Caco-2 (cell line): ENCODE data around the gene USHBP1. TPM values are rescaled to one million over a fixed set of nuclear protein-coding genes. Genes with fewer than 3 reads are reported as not detected.

Experiments
- Bru-seq: library from RNA; stranded (reverse); fragments of 400-500 nt; gene quantifications from one replicate; lab custom pipeline; 2021; lab: Mats Ljungman, UMichigan
- BruChase-seq, 2 experiments: library from RNA; stranded (reverse); fragments of 400-500 nt; gene quantifications; one replicate each; lab custom pipeline; 2021; lab: Mats Ljungman, UMichigan
- BruUV-seq: library from RNA; stranded (reverse); fragments of 400-500 nt; replicated peaks from 2 replicates; lab custom pipeline; 2021; lab: Mats Ljungman, UMichigan
- CTCF ChIA-PET: fragments of 300-600 bp; sonication (Branson Sonifier 250); formaldehyde crosslinking; loops from one replicate; lab custom pipeline; 2022; ENCODE audit warnings: antibody characterized with exemption; lab: Charles Lee
- POLR2A ChIA-PET: fragments of 300-600 bp; sonication (Branson Sonifier 250); formaldehyde crosslinking; loops from one replicate; lab custom pipeline; 2022; ENCODE audit warnings: antibody characterized with exemption; lab: Charles Lee
- DNase-seq, 2 experiments: peaks; one replicate each; pipeline versions ENCODE4 v3.0.0 to v3.0.0-alpha.2; 2020 to 2022
- H3K27me3 ChIP-seq: replicated peaks from 2 replicates; pipeline ENCODE4 v1.6.0; 2011; ENCODE audit warnings: low read length; ENCODE audit not compliant: control insufficient read depth, insufficient read depth
- H3K36me3 ChIP-seq: 2 replicates; pipeline ENCODE4 v1.5.1; 2011; ENCODE audit warnings: low read length; ENCODE audit not compliant: control insufficient read depth, insufficient read depth
- H3K4me1 ChIP-seq: fragments of 250-450 bp; sonication (Bioruptor Pico); 2 replicates; pipeline ENCODE4 v1.5.1; 2020; ENCODE audit warnings: mild to moderate bottlenecking
- H3K4me3 ChIP-seq: 2 replicates; pipeline ENCODE4 v1.5.1; 2011; ENCODE audit warnings: low read depth, mild to moderate bottlenecking, control low read depth, low read length
- H3K9me3 ChIP-seq: fragments of 250-450 bp; sonication (Bioruptor Pico); 2 replicates; pipeline ENCODE4 v1.5.1; 2020; ENCODE audit warnings: mild to moderate bottlenecking, moderate library complexity
- H3K27ac Mint-ChIP-seq: one replicate; pipeline ENCODE4 v1.8.0; 2022; ENCODE audit warnings: mixed read lengths; ENCODE audit not compliant: unreplicated experiment
- H3K27me3 Mint-ChIP-seq: one replicate; pipeline ENCODE4 v1.8.0; 2022; ENCODE audit warnings: mixed read lengths; ENCODE audit not compliant: insufficient read depth, unreplicated experiment
- H3K36me3 Mint-ChIP-seq: one replicate; pipeline ENCODE4 v1.8.0; 2022; ENCODE audit warnings: mild to moderate bottlenecking, mixed read lengths; ENCODE audit not compliant: insufficient read depth, unreplicated experiment
- H3K4me1 Mint-ChIP-seq: one replicate; pipeline ENCODE4 v1.8.0; 2022; ENCODE audit warnings: low read depth, mixed read lengths; ENCODE audit not compliant: unreplicated experiment
- H3K4me3 Mint-ChIP-seq: one replicate; pipeline ENCODE4 v1.8.0; 2022; ENCODE audit warnings: mild to moderate bottlenecking, moderate library complexity, mixed read lengths; ENCODE audit not compliant: unreplicated experiment
- H3K9me3 Mint-ChIP-seq: one replicate; pipeline ENCODE4 v1.8.0; 2022; ENCODE audit warnings: mixed read lengths; ENCODE audit not compliant: unreplicated experiment
- intact Hi-C: fragments of 100-400 bp; cut with micrococcal nuclease; formaldehyde crosslinking; loops from one replicate; pipeline ENCODE4 v1.10.0; 2022; ENCODE audit not compliant: unreplicated experiment
- long read RNA-seq: library from polyadenylated mRNA; stranded (forward); transcript quantifications from one replicate; pipeline ENCODE4 v2.0.0, GENCODE V29; 2022
- total RNA-seq: library from RNA; stranded (reverse); gene quantifications from 2 replicates; pipeline ENCODE4 v1.2.3, GENCODE V29; 2022
- TF ChIP-seq, protein P1 (sequence below), 2 experiments: fragments of 200-600 bp in 1 of 2; IDR thresholded peaks; 1 replicate in 1 of 2; 2 replicates in 1 of 2; pipeline versions ENCODE4 v1.5.1 to v1.8.0; 2011 to 2022; ENCODE audit warnings: antibody characterized with exemption in 1 of 2, control low read depth in 1 of 2, inconsistent platforms in 1 of 2, low read depth in 1 of 2, low read length in 1 of 2, mild to moderate bottlenecking in 1 of 2, moderate library complexity in 1 of 2; ENCODE audit not compliant: insufficient read depth in 1 of 2, severe bottlenecking in 1 of 2, unreplicated experiment in 1 of 2

The USHBP1 gene, protein sequence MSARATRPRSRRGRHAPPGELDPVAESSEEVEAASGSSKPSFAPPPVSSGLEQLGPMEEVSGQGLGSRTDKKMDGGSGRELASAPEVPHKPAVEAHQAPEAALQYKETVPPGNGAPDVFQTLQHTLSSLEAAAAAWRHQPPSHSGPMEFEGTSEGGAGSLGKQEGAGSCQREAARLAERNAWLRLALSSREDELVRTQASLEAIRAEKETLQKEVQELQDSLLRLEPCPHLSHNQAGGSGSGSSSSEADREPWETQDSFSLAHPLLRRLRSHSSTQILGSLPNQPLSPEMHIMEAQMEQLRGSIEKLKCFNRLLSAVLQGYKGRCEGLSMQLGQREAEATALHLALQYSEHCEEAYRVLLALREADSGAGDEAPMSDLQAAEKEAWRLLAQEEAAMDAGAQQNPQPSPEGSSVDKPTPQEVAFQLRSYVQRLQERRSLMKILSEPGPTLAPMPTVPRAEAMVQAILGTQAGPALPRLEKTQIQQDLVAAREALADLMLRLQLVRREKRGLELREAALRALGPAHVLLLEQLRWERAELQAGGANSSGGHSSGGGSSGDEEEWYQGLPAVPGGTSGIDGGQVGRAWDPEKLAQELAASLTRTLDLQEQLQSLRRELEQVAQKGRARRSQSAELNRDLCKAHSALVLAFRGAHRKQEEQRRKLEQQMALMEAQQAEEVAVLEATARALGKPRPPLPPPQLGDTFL
- total RNA-seq (not detected in 2 replicates), Bru-seq, nascent RNA (not detected), BruChase-seq, experiment 1, labeled RNA remaining after a 2-hour chase (not detected), BruChase-seq, experiment 2, labeled RNA remaining after a 6-hour chase (percentile 8 among the genes with signal in this experiment)
- long read RNA-seq, partial matches to known transcripts = 0 of 2 reads
- long read RNA-seq, other reads (novel, unspliced or antisense) = 2 of 2 reads

DNA sequence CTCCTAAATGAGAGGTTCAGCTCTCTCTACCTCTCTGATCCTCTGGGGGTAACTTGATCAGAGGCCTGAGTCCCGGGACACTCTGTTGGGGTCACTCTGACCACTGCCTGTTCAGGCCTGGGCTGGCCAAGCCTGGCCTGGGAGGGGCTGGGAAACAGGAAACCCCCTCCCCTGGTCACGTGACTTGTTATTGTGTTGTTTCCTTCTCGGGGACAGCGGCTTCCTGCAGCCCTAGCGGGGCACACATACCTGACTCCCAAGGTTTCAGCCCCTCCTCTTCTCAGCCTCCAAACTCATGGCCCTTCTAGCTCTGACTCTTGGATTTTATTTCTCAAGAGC is at the start of gene USHBP1:
Gene USHBP1, minus strand, starts transcription at position 105 of the 339 bp plus-strand sequence. CDS start 446 bp downstream, outside the sequence.
- ChIA-PET CTCF (interaction anchor here (1.1 kb wide), 1 partner anchor 29 kb away, joined by 3 read pairs; no protein-coding TSS in a partner anchor), POLR2A (interaction anchor here (0.6 kb wide), 1 partner anchor 20 kb away, joined by 3 read pairs; no protein-coding TSS in a partner anchor)

DNA sequence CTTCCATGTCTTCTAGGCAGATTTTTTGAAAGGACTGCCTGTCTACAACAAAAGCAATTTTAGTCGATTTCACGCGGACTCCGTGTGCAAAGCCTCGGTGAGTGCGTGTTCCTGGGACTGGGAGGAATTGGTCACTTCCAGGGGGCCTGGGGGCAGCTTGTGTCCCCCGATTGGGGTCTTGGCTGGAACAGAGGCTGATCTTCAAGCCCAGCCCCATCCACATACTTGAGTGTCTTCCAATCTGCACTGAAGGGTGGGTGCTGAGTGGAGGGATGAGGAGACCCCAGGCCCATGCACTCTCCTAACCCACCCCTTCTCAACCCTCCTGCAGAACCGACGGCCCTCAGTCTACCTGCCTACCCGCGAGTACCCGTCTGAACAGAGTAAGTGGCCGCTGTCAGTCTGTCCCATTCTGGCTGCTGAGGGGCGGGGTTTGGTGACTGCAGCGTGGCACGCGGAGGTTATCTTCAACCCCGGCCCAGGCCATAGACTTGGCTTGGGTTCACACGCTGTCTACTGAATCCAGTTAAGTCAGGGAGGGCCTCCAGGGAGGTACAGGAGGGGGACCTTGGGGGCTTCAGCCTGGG is 49.6 kb upstream of the USHBP1 start:
- DNase-seq = no peak
- H3K9me3 Mint-ChIP-seq = no peaks in the 10 kb centered on the region
- Histone ChIP-seq H3K9me3 (no peaks in the 10 kb centered on the region), H3K27me3 (no peaks in the 10 kb centered on the region), H3K4me1 (peaks cover 23% of the 10 kb centered on the region), H3K36me3 (peaks cover 6% of the 10 kb centered on the region), H3K4me3 (no peak overlapping the region)
- BruUV-seq = no TSS peak
- no peaks in the 10 kb centered on the region for H3K27me3 Mint-ChIP-seq
- H3K4me3 Mint-ChIP-seq = no peak overlapping the region
- CTCF ChIA-PET = no interaction called here
- no peak overlapping the region for H3K27ac Mint-ChIP-seq
- H3K4me1 Mint-ChIP-seq = peaks cover 11% of the 10 kb centered on the region
- POLR2A ChIA-PET = no interaction called here
- TF ChIP-seq, protein P1, sequence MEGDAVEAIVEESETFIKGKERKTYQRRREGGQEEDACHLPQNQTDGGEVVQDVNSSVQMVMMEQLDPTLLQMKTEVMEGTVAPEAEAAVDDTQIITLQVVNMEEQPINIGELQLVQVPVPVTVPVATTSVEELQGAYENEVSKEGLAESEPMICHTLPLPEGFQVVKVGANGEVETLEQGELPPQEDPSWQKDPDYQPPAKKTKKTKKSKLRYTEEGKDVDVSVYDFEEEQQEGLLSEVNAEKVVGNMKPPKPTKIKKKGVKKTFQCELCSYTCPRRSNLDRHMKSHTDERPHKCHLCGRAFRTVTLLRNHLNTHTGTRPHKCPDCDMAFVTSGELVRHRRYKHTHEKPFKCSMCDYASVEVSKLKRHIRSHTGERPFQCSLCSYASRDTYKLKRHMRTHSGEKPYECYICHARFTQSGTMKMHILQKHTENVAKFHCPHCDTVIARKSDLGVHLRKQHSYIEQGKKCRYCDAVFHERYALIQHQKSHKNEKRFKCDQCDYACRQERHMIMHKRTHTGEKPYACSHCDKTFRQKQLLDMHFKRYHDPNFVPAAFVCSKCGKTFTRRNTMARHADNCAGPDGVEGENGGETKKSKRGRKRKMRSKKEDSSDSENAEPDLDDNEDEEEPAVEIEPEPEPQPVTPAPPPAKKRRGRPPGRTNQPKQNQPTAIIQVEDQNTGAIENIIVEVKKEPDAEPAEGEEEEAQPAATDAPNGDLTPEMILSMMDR (IDR thresholded peaks at IDR 0.05; ENCODE audit: insufficient read depth in 1 of 2, low read depth in 1 of 2, low read length in 1 of 2, severe bottlenecking in 1 of 2, unreplicated experiment in 1 of 2) = no peak
- intact Hi-C loops = no loop called here
- peaks cover 60% of the 10 kb centered on the region for H3K36me3 Mint-ChIP-seq

More for the DNA sequence above, at the start of gene USHBP1:
- H3K27me3 ChIP-seq = no peaks in the 10 kb centered on the region
- H3K4me3 ChIP-seq = no peak within 1 kb of the TSS
- DNase-seq = no peak
- Mint-ChIP-seq H3K36me3 (peaks cover 27% of the 10 kb centered on the region), H3K27me3 (no peaks in the 10 kb centered on the region), H3K4me1 (peaks cover 14% of the 10 kb centered on the region), H3K27ac (peak within 1 kb of the TSS; percentile 67), H3K4me3 (no peak within 1 kb of the TSS), H3K9me3 (no peaks in the 10 kb centered on the region)
- no peaks in the 10 kb centered on the region for H3K36me3 ChIP-seq
- TF ChIP-seq, protein P1 (IDR thresholded peaks at IDR 0.05; ENCODE audit: insufficient read depth in 1 of 2, low read depth in 1 of 2, low read length in 1 of 2, severe bottlenecking in 1 of 2, unreplicated experiment in 1 of 2) = no peak
- BruUV-seq = no TSS peak
- H3K4me1 ChIP-seq = no peaks in the 10 kb centered on the region; the same call in 1 of the 2 replicates
- intact Hi-C loops = no loop called here
- no peaks in the 10 kb centered on the region for H3K9me3 ChIP-seq
